Keratinocyte (primary cell): Measurements from ENCODE around the gene CYP1A2.

Experiments
- EZH2 ChIP-seq: IDR thresholded peaks from one replicate; pipeline ENCODE4 v1.6.1; 2012; ENCODE audit warnings: inconsistent platforms, mild to moderate bottlenecking, low read length, moderate library complexity
- TF ChIP-seq, protein P1 (sequence below), 3 experiments: IDR thresholded peaks in 1 of 3; conservative IDR thresholded peaks in 1 of 3; optimal IDR thresholded peaks in 1 of 3; 2 replicates in 2 of 3; 3 replicates in 1 of 3; pipeline versions ENCODE3 to v1.5.1; 2011; ENCODE audit warnings: low read length in 3 of 3, mild to moderate bottlenecking in 3 of 3, moderate library complexity in 2 of 3, control low read depth in 1 of 3, inconsistent platforms in 1 of 3; ENCODE audit not compliant: insufficient read depth in 2 of 3; ENCODE audit errors: extremely low read depth in 1 of 3

DNA sequence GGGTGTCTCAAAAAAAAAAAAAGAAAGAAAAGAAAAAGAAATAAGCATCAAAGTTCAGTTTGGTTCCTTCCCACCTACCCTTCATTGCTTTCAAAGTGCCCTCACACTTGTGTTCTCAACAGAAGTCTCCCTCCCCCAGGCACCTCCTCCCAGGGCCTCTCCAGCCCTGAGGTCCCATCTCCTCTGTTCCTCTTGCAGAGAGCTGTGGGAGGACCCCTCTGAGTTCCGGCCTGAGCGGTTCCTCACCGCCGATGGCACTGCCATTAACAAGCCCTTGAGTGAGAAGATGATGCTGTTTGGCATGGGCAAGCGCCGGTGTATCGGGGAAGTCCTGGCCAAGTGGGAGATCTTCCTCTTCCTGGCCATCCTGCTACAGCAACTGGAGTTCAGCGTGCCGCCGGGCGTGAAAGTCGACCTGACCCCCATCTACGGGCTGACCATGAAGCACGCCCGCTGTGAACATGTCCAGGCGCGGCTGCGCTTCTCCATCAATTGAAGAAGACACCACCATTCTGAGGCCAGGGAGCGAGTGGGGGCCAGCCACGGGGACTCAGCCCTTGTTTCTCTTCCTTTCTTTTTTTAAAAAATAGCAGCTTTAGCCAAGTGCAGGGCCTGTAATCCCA is 6.1 kb downstream of the CYP1A2 start:
- TF ChIP-seq, protein P1, sequence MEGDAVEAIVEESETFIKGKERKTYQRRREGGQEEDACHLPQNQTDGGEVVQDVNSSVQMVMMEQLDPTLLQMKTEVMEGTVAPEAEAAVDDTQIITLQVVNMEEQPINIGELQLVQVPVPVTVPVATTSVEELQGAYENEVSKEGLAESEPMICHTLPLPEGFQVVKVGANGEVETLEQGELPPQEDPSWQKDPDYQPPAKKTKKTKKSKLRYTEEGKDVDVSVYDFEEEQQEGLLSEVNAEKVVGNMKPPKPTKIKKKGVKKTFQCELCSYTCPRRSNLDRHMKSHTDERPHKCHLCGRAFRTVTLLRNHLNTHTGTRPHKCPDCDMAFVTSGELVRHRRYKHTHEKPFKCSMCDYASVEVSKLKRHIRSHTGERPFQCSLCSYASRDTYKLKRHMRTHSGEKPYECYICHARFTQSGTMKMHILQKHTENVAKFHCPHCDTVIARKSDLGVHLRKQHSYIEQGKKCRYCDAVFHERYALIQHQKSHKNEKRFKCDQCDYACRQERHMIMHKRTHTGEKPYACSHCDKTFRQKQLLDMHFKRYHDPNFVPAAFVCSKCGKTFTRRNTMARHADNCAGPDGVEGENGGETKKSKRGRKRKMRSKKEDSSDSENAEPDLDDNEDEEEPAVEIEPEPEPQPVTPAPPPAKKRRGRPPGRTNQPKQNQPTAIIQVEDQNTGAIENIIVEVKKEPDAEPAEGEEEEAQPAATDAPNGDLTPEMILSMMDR (optimal IDR thresholded peaks at IDR 0.05 in 1 of 3, IDR thresholded peaks at IDR 0.05 in 1 of 3, conservative IDR thresholded peaks at IDR 0.05 in 1 of 3; ENCODE audit: extremely low read depth in 1 of 3, insufficient read depth in 2 of 3, low read length in 3 of 3) = no peak
- no peak for TF ChIP-seq EZH2
